SU-DHL-6 (cell line): ENCODE measurements around the gene CFAP54.

ENCODE experiments used
- H2AFZ ChIP-seq: fragments of 200-600 bp; sonication (generic); 2 replicates; pipeline ENCODE4 v1.6.1; 2014; ENCODE audit warnings: low read depth, mild to moderate bottlenecking, moderate library complexity, mixed read lengths, antibody characterized with exemption, low read length; ENCODE audit not compliant: severe bottlenecking
- H3F3A ChIP-seq: fragments of 200-600 bp; shearing (Covaris generic); 2 replicates; pipeline ENCODE4 v1.6.0; 2016; ENCODE audit warnings: antibody characterized with exemption, mild to moderate bottlenecking; ENCODE audit not compliant: insufficient read depth
- H3K27ac ChIP-seq: fragments of 200-600 bp; sonication (generic); 2 replicates; pipeline ENCODE4 v1.5.1; 2016; ENCODE audit warnings: low read depth, mild to moderate bottlenecking, low read length, moderate library complexity, mixed read lengths
- H3K27me3 ChIP-seq: fragments of 200-600 bp; sonication (generic), shearing (Covaris generic); 2 replicates; pipeline ENCODE4 v1.6.0; 2014; ENCODE audit warnings: mild to moderate bottlenecking, low read length
- H3K36me3 ChIP-seq: fragments of 200-600 bp; sonication (generic); 2 replicates; pipeline ENCODE4 v1.6.1; 2014; ENCODE audit warnings: mild to moderate bottlenecking, low read length, mixed read lengths
- H3K4me2 ChIP-seq: fragments of 300-600, 200-600 bp; shearing (Covaris generic), sonication (generic); 2 replicates; pipeline ENCODE4 v1.6.0; 2014; ENCODE audit warnings: low read length, low read depth, mild to moderate bottlenecking; ENCODE audit not compliant: poor library complexity, severe bottlenecking
- H3K4me3 ChIP-seq: fragments of 200-600 bp; sonication (generic); 2 replicates; pipeline ENCODE4 v1.5.1; 2014; ENCODE audit warnings: antibody characterized with exemption, low read length, mild to moderate bottlenecking, mixed read lengths; ENCODE audit not compliant: insufficient read depth, poor library complexity, severe bottlenecking
- H3K79me2 ChIP-seq: fragments of 200-600 bp; sonication (generic); 2 replicates; pipeline ENCODE4 v1.6.1; 2014; ENCODE audit warnings: mild to moderate bottlenecking, low read length, moderate library complexity; ENCODE audit not compliant: insufficient read depth
- H3K9ac ChIP-seq: fragments of 200-600 bp; sonication (generic); 2 replicates; pipeline ENCODE4 v1.7.0; 2014; ENCODE audit warnings: mild to moderate bottlenecking, low read length
- H3K9me2 ChIP-seq: fragments of 200-600 bp; sonication (generic); replicated peaks from 2 replicates; pipeline ENCODE4 v1.6.1; 2014; ENCODE audit warnings: low read length; ENCODE audit not compliant: insufficient read depth
- H3K9me3 ChIP-seq: fragments of 200-600 bp; sonication (generic); 2 replicates; pipeline ENCODE4 v1.6.1; 2014; ENCODE audit warnings: low read length, mixed read lengths; ENCODE audit not compliant: insufficient read depth
- H4K20me1 ChIP-seq: fragments of 200-600 bp; sonication (generic); 2 replicates; pipeline ENCODE4 v1.6.1; 2014; ENCODE audit warnings: low read depth, mild to moderate bottlenecking, antibody characterized with exemption, low read length, moderate library complexity, mixed read lengths
- EZH2phosphoT487 ChIP-seq: fragments of 200-600 bp; sonication (generic), shearing (Covaris generic); conservative IDR thresholded peaks from 2 replicates; pipeline ENCODE4 v1.6.1; 2018; ENCODE audit warnings: mild to moderate bottlenecking, antibody characterized with exemption, low read length, moderate library complexity, mixed read lengths
- TF ChIP-seq, protein P1 (sequence below): fragments of 200-600 bp; sonication (generic); IDR thresholded peaks from one replicate; pipeline ENCODE4 v1.5.1; 2017; ENCODE audit warnings: antibody characterized with exemption, mild to moderate bottlenecking, low read length, moderate library complexity; ENCODE audit not compliant: insufficient read depth, poor library complexity, severe bottlenecking

The CFAP54 gene

DNA sequence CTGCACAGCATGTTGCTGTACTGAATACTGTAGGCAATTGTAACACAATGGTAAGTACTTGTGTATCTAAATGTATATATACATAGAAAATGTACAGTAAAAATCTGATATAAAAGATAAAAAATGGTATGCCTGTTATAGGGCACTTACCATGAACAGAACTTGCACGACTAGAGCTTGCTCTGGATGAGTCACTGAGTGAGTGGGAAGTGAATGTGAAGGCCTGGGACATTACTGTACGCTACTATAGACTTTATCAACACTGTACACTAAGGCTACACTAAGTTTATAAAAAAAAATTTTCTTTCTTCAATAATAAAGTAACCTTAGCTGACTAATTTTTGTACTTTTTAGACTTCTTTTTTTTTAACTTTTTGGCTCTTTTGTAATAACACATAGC is 393.5 kb downstream of the CFAP54 start:
- Histone ChIP-seq H3K27me3 (no peaks in the 10 kb centered on the region), H3K4me3 (no peak overlapping the region), H3K4me2 (no peak overlapping the region), H2AFZ (no peak overlapping the region), H3F3A (no peaks in the 10 kb centered on the region), H3K36me3 (no peaks in the 10 kb centered on the region), H4K20me1 (no peaks in the 10 kb centered on the region), H3K9me2 (no peaks in the 10 kb centered on the region), H3K79me2 (no peaks in the 10 kb centered on the region), H3K27ac (no peak overlapping the region), H3K9me3 (no peaks in the 10 kb centered on the region), H3K9ac (no peak overlapping the region)
- TF ChIP-seq, protein P1, sequence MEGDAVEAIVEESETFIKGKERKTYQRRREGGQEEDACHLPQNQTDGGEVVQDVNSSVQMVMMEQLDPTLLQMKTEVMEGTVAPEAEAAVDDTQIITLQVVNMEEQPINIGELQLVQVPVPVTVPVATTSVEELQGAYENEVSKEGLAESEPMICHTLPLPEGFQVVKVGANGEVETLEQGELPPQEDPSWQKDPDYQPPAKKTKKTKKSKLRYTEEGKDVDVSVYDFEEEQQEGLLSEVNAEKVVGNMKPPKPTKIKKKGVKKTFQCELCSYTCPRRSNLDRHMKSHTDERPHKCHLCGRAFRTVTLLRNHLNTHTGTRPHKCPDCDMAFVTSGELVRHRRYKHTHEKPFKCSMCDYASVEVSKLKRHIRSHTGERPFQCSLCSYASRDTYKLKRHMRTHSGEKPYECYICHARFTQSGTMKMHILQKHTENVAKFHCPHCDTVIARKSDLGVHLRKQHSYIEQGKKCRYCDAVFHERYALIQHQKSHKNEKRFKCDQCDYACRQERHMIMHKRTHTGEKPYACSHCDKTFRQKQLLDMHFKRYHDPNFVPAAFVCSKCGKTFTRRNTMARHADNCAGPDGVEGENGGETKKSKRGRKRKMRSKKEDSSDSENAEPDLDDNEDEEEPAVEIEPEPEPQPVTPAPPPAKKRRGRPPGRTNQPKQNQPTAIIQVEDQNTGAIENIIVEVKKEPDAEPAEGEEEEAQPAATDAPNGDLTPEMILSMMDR: no peak
- TF ChIP-seq EZH2phosphoT487: no peak

DNA sequence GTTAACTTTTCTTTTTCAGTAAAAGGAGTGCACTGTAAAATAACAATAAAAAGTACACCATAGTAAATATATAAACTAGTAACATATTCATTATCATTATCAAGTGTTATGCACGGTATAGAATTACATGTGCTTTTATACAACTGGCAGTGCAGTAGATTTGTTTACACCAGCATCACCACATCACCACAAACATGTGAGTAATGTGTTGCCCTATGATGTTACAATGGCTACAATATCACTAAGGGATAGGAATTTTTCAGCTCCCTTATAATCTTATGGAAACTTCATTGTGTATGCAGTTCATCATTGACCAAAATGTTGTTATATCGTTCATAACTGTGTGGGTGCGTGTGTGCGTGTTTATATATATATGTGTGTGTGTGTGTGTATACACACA is 394.2 kb downstream of the CFAP54 start:
- Histone ChIP-seq H3K4me2 (no peak overlapping the region), H3K79me2 (no peaks in the 10 kb centered on the region), H4K20me1 (no peaks in the 10 kb centered on the region), H3K9ac (no peak overlapping the region), H3K9me3 (no peaks in the 10 kb centered on the region), H3K36me3 (no peaks in the 10 kb centered on the region), H3K9me2 (no peaks in the 10 kb centered on the region), H2AFZ (no peak overlapping the region), H3K27me3 (no peaks in the 10 kb centered on the region), H3K4me3 (no peak overlapping the region), H3K27ac (no peak overlapping the region), H3F3A (no peaks in the 10 kb centered on the region)
- TF ChIP-seq, protein P1: no peak
- no peak for TF ChIP-seq EZH2phosphoT487

DNA sequence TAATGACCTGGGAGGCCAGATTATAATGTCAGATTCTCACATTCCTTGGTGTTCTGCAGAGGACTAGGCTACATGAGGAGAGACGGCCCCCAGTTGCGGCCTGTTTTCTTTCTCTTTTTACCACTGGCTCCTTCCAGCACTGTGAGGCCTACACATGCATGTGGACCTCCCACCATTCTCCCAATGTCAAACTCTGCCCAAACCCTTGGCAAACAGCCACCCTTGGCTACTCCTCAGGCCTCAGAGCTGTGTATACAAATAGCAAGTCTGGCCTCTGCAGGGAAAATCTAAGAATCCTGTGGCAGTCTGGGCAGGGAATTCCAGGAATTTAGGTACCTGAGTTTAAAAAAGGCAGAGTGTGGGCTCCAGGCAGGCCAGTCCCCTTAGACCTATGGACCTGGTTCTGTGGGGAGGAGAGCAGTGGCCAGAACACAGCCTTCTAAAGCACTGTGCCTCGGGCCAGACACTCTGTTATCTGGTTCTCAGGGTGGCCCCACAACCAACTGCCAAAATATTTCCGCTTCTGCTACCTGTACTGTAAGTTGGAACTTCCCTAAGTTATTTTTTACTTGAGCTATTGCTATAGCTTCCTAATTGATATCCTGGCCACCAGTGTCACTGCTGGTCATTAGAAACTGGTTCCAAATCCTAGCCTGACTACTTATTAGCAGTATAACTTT is 397.8 kb downstream of the CFAP54 start:
- Histone ChIP-seq H3F3A (no peaks in the 10 kb centered on the region), H3K9me2 (no peaks in the 10 kb centered on the region), H3K4me2 (no peak overlapping the region), H2AFZ (no peak overlapping the region), H3K27ac (no peak overlapping the region), H3K9ac (no peak overlapping the region), H3K27me3 (no peaks in the 10 kb centered on the region), H3K79me2 (no peaks in the 10 kb centered on the region), H3K4me3 (no peak overlapping the region), H4K20me1 (no peaks in the 10 kb centered on the region), H3K9me3 (no peaks in the 10 kb centered on the region), H3K36me3 (no peaks in the 10 kb centered on the region)
- no peak for TF ChIP-seq EZH2phosphoT487
- TF ChIP-seq, protein P1: no peak
